SU-DHL-6 (cell line): ENCODE data around the gene SLC30A2.

Source experiments
- CTCF ChIP-seq: fragments of 200-600 bp; sonication (generic); IDR thresholded peaks from one replicate; pipeline ENCODE4 v1.5.1; 2017; ENCODE audit warnings: antibody characterized with exemption, mild to moderate bottlenecking, low read length, moderate library complexity; ENCODE audit not compliant: insufficient read depth, poor library complexity, severe bottlenecking
- EZH2phosphoT487 ChIP-seq: fragments of 200-600 bp; sonication (generic), shearing (Covaris generic); conservative IDR thresholded peaks from 2 replicates; pipeline ENCODE4 v1.6.1; 2018; ENCODE audit warnings: mild to moderate bottlenecking, antibody characterized with exemption, low read length, moderate library complexity, mixed read lengths

- no peak for TF ChIP-seq CTCF
- no peak for TF ChIP-seq EZH2phosphoT487
These were observed 15.9 kb downstream of the SLC30A2 start for GRCh38 chr1:26029864-26030481.
